Measurements from ENCODE around the gene NRGN. TPM values are rescaled to one million over a fixed set of nuclear protein-coding genes. Genes with fewer than 3 reads are reported as not detected.

Gene NRGN
- 1 to 10 TPM in 3 of 4 donors, under 1 TPM in 1; 0.66 to 2.4 (median 1.8) TPM for total RNA-seq

- H3K9me3 ChIP-seq, result no peaks in the 10 kb centered on the region
- H3K27me3 ChIP-seq, result peaks cover 74% of the 10 kb centered on the region
- peaks cover 0 to 23% (median 12%) of the 10 kb centered on the region in 3 donors for H3K4me1 ChIP-seq
- peak within 1 kb of the TSS in 2 of 4 donors; percentile 16 to 66 for H3K27ac ChIP-seq
- H3K36me3 ChIP-seq, result no peaks in the 10 kb centered on the region
- peak; percentile 97 for ATAC-seq
- WGBS, 2 donors (ENCODE audit: low coverage in 1 of 2), result 0 to 2% methylated on average over 4 to 11 of the region's 59 CpGs
- no peak for TF ChIP-seq POLR2A (IDR thresholded peaks at IDR 0.05)
- peak in 1 of 4 experiments; percentile 39 for TF ChIP-seq CTCF (IDR thresholded peaks at IDR 0.05)
- peak within 1 kb of the TSS; percentile 6 to 59 for H3K4me3 ChIP-seq
Measured at GRCh38 chr11:124739479-124740276, at the start of gene NRGN. NRGN (plus strand) TSS chr11:124739942; CDS start chr11:124740085, 143 bp downstream.

GRCh38 chr11:124693142-124693541, 46.6 kb upstream of the NRGN start:
- Histone ChIP-seq H3K27me3 (no peaks in the 10 kb centered on the region), H3K27ac (no peak overlapping the region), H3K36me3 (peaks cover 0 to 6% of the 10 kb centered on the region in 2 donors), H3K9me3 (peaks cover 0 to 3% (median 0%) of the 10 kb centered on the region in 3 donors), H3K4me1 (no peaks in the 10 kb centered on the region), H3K4me3 (no peak overlapping the region)
- 95 to 96% methylated on average over 2 of the region's 2 CpGs for WGBS, 2 donors (ENCODE audit: low coverage in 1 of 2)
- TF ChIP-seq CTCF (IDR thresholded peaks at IDR 0.05) (no peak), EP300 (IDR thresholded peaks at IDR 0.05) (no peak), POLR2A (IDR thresholded peaks at IDR 0.05) (no peak), POLR2AphosphoS5 (IDR thresholded peaks at IDR 0.05) (no peak)
- no peak for ATAC-seq

GRCh38 chr11:124699547-124699946, 40.2 kb upstream of the NRGN start:
- H3K36me3 ChIP-seq, result peaks cover 0 to 4% of the 10 kb centered on the region in 2 donors
- WGBS, 2 donors (ENCODE audit: low coverage in 1 of 2), result 67 to 89% methylated on average over 1 of the region's 1 CpG

GRCh38 chr11:124700028-124700427, 39.7 kb upstream of the NRGN start:
- H3K27ac ChIP-seq, result no peak overlapping the region
- ATAC-seq, result no peak
- TF ChIP-seq EP300 (IDR thresholded peaks at IDR 0.05) (no peak), CTCF (IDR thresholded peaks at IDR 0.05) (no peak), POLR2A (IDR thresholded peaks at IDR 0.05) (no peak), POLR2AphosphoS5 (IDR thresholded peaks at IDR 0.05) (no peak)

More at GRCh38 chr11:124699547-124699946, 40.2 kb upstream of the NRGN start:
- Histone ChIP-seq H3K27me3 (peaks cover 21% of the 10 kb centered on the region), H3K4me3 (no peak overlapping the region), H3K4me1 (no peaks in the 10 kb centered on the region), H3K9me3 (peaks cover 0 to 11% (median 2%) of the 10 kb centered on the region in 3 donors), H3K27ac (no peak overlapping the region)
- no peak for ATAC-seq
- no peak for TF ChIP-seq CTCF (IDR thresholded peaks at IDR 0.05)
- TF ChIP-seq POLR2AphosphoS5 (IDR thresholded peaks at IDR 0.05), result no peak
- TF ChIP-seq POLR2A (IDR thresholded peaks at IDR 0.05), result no peak
- TF ChIP-seq EP300 (IDR thresholded peaks at IDR 0.05), result no peak

GRCh38 chr11:124707829-124708228, 31.9 kb upstream of the NRGN start:
- H3K4me3 ChIP-seq, result no peak overlapping the region
- H3K27me3 ChIP-seq, result peaks cover 34% of the 10 kb centered on the region
- peaks cover 0 to 19% (median 0%) of the 10 kb centered on the region in 3 donors for H3K9me3 ChIP-seq
- no peaks in the 10 kb centered on the region for H3K36me3 ChIP-seq
- 82 to 88% methylated on average over 4 of the region's 4 CpGs for WGBS, 2 donors (ENCODE audit: low coverage in 1 of 2)
- H3K4me1 ChIP-seq, result no peaks in the 10 kb centered on the region
- no peak overlapping the region for H3K27ac ChIP-seq
- ATAC-seq, result no peak
- no peak for TF ChIP-seq POLR2AphosphoS5 (IDR thresholded peaks at IDR 0.05)

More at GRCh38 chr11:124700028-124700427, 39.7 kb upstream of the NRGN start:
- Histone ChIP-seq H3K4me1 (no peaks in the 10 kb centered on the region), H3K4me3 (no peak overlapping the region), H3K27me3 (peaks cover 23% of the 10 kb centered on the region), H3K36me3 (no peaks in the 10 kb centered on the region), H3K9me3 (peaks cover 0 to 11% (median 2%) of the 10 kb centered on the region in 3 donors)

All from gastroesophageal sphincter (tissue), 4 donors.